ENCODE data around the gene TXNDC16. TPM values are rescaled to one million over a fixed set of nuclear protein-coding genes. Genes with fewer than 3 reads are reported as not detected.
A peak's percentile ranks its signal among the peaks of the same experiment; 100 is the strongest.
"Not testable (repeated sequence)": the region's sequence is repeated elsewhere in the genome, so short reads cannot be mapped to it uniquely, and the experiment has no call there.

TXNDC16 gene
- total RNA-seq, result 12.5 TPM

DNA sequence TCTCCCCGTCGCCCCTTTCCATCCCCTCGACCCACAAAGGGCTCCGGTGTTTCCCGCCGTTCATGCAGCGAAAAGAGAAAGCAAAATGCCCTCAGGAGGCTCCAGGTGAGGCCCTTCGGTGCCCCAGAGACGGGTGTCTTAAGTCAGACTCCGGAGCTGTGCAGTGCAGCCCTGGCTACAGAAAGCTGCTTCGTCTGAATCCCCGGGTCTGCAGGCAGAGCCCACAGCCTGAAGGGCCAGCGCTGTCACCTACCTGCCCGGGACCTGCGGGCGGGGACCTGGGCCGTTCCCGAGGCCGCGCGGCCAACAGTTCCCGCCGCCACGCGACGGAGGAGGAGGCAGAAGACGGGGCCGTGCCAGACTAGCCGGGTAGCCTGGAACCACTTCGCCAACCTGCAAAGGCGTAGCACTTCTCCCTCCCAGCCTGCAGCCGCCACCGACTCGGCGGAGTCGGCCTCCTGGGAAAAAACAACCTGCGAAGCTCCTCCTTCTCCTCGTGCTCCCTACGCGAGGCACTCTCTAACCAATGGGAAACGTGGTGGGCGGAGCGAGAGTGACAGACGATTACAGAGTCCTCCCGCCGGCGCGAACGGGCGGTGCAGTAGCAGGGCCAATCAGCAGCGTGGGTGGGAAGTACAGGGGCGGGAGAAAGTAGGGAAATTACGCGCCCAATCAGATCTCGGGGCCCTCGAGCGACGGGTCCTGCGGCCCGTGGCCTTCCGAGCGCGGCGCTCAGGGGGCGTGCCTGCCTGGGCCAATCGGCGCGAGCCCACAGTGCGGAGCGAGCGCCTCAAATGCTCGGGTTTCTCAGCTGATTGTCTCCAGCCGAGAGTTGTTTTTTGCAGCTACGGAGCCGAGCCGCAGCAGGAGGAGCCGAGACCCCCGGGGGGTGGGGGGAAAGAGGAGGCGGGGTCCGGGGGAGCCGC, at the start of gene TXNDC16, which contains the start of gene GPR137C:
Gene TXNDC16 (minus strand): TSS at position 443 of the 926 bp plus-strand sequence. CDS start 8,948 bp downstream, outside the sequence.
Gene GPR137C (plus strand): TSS at position 774 of the 926 bp plus-strand sequence. CDS start 312 bp downstream, outside the sequence.
- DNase-seq, result peak; percentile 100

- DNase-seq, result no peak
Measured at GRCh38 chr14:52599974-52600373, 47.7 kb upstream of the TXNDC16 start.

DNA sequence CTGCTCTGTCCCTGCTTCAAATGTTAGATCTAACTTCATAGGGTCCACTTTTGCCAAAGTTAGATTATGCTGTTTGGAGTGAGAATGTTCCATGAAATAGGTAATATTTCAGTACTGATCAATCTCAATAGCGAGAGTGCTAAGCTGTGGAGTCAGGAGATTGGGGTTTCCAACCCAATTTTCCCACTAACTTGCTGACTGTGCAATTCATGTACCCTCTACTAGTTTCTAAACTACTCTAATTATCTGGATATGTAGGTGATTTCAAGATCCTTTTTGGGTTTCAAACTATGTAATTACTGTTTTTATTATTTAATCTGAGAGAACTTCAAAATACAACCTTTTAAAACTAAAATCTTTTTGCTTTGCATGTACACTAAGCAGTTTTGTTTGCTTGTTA, 46.3 kb upstream of the TXNDC16 start:
- DNase-seq, result no peak

DNA sequence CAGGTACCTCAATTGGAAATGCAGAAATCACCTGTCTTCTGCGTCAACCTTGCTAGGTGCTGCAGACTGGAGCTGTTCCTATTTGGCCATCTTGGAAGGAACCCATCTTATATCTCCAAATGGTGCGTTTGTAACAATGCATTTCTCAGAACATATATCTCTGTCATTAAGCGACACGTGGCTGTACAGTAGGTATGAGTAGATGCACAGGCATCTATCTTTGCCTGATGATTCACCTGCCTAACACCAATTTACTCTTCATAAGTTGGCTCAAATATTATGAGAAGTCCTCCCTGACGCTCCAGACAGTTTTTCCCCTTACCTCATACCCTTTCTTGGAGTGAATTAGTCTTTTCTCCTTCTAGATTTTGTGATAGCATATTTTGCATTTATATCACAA, 44.6 kb upstream of the TXNDC16 start:
- no peak for DNase-seq

GRCh38 chr14:52596320-52596719, 44.0 kb upstream of the TXNDC16 start:
- DNase-seq, result no peak

DNA sequence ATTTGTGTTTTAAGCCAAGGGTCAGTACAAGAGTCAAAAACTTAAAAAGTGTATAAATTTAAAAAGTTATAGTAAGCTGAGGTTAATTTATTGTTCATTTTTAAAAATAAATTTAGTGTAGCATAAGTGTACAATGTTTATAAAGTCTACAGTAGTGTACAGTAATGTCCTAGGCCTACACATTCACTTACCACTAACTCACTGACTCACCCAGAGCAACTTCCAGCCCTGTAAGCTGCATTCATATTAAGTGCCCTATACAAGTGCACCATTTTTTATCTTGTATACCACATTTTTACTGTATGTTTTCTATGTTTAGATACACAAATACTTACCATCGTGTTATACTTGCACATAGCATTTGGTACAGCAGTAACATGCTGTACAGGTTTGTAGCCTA, 38.0 kb upstream of the TXNDC16 start:
- DNase-seq, result no peak

GRCh38 chr14:52589646-52590045, 37.3 kb upstream of the TXNDC16 start:
- no peak for DNase-seq

DNA sequence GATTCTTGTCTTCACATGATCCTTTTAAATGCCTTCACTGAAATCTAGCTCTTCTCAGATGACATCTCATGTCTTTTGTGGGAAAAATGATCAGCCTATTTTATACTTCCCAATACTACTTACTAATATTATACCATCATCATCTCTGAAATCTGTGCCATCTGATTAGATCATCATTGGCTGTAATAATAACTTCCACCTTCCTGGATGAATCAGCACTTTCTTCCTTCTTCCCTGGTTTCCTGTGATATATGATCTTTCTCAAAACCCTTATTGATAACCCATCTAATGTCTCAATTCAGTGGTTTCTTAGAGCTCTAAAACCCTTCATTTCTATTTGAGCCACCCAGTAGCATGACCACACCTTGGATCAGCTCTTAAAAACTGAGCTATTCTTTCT, 31.2 kb upstream of the TXNDC16 start:
- no peak for DNase-seq

DNA sequence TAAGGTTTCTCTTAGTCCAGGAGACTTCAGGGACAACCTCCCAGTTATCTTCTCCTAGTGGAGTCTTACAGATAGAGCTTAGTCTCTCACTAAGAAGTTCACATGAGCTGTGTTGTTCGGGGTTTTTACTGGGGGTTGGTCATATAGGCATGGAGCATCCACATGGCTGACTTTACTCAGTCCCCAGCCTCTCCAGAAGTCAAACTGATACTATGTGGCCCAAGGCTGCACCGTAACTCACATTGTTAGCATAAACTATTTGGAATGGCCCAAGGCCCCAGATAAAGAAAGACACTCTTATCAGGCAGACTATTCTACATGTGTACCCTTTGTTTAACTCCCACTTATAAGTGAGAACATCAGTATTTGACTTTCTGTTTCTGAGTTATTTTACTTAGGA, 23.6 kb upstream of the TXNDC16 start:
- no peak for DNase-seq

- DNase-seq, result not testable (repeated sequence)
Measured at GRCh38 chr14:52568454-52568853, 16.1 kb upstream of the TXNDC16 start.

GRCh38 chr14:52563120-52563519, 10.8 kb upstream of the TXNDC16 start:
- DNase-seq, result no peak

GRCh38 chr14:52558688-52559087, 6.4 kb upstream of the TXNDC16 start:
- no peak for DNase-seq

- DNase-seq, result peak; percentile 95
Measured at GRCh38 chr14:52553671-52554575, 1.6 kb upstream of the TXNDC16 start.

GRCh38 chr14:52553002-52553670, 831 bp upstream of the TXNDC16 start:
- DNase-seq, result peak; percentile 50

- DNase-seq, result peak; percentile 64
Measured at GRCh38 chr14:52551696-52552062, 626 bp downstream of the TXNDC16 start.

GRCh38 chr14:52551205-52551604, 1.1 kb downstream of the TXNDC16 start:
- no peak for DNase-seq

DNA sequence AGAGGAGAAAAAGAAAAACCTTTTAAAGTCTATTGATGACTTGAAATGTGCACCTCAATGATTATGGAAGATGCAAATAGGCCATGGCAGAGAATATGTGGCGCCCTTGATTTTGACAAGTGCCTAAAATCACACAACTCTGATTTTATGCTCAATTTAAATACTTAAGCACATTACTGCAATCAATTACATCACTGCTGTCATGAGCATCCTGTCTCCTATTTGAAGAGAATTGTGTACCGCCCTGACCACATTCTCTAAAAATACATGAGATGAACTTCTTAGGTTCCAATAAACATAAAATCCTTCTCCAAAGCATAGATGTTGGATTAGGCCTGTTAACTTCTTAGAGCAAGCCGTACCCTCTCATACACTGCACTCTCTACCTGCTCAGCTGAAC, 1.6 kb downstream of the TXNDC16 start:
- DNase-seq, result no peak

GRCh38 chr14:52547526-52547925, 4.8 kb downstream of the TXNDC16 start:
- DNase-seq, result no peak

- no peak for DNase-seq
Measured at GRCh38 chr14:52547027-52547426, 5.3 kb downstream of the TXNDC16 start.

DNA sequence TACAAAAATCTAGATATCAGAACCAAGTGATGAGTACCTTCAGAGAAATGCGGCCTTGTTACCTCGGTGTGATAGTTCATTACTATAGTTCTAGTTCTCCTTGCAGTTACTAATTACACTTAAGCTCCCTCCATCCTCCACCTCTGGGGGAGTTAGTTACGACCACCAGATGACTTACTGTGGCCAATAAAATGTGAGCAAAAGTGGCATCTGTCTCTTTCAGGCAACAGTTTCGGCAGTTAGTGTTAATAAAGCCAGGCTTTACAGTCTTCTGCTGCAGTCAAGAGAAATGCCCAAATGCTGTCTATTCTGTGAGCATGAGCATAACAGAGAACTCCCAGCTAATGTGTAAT, 6.0 kb downstream of the TXNDC16 start:
- DNase-seq, result no peak

GRCh38 chr14:52545584-52546317, 6.6 kb downstream of the TXNDC16 start:
- no peak for DNase-seq

DNA sequence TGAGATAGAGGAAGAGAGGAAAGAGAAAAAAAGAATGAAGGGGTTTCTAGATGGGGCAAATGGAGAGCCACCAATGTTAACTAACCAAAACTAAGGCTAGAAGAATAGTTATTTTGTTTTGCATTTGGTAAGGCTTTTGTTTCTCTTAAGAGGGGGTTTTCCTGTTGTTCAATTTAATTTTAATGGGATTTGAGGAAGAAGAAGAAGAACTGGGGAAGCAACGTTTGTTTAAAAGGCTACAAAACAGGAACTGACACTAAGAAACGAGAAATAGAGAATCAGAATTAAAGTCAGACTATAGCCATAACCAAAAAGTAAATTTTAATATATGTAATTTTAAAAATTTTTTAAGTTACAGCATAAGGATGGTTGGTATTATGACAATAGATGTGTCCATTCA, 13.7 kb downstream of the TXNDC16 start:
- no peak for DNase-seq
